ENCODE data around the gene NAALADL2.

NAALADL2 gene

DNA sequence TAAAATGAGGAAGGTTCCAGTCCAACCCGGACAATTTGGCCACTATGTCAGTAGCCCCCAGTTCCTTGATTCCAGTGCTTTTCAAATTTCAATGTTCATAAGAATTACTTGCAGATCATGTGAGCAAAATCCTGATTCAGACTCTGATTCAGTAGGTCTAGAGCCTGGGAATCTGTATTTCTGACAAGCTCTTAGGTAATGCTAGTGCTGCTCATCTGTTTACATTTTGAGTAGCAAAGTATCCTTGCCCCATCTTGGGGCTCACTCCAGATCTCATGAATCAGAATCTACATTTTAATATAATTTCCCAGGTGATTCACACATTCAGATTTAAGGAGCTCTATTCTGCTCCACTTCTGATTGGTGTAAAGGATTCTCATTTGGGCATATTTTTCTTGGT is 142.0 kb downstream of the NAALADL2 start:
- DNase-seq, result no peak

DNA sequence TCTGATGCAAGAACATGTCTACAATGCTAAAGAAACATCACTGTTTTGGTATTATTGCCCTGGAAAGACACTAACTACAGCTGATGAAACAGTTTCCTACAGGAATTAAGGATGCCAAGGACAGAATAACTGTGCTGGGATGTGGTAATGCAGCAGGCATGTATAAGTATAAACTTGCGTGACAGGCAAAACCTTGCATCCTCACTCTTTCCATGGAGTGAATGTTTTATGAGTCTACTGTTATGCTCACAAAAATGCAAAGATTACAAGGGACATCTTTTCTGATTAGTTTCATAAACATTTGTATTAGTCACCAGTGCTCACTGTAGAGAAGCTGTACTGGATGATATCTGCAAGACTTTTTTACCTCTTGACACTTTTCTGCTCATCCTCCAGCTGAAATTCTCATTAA is 143.6 kb downstream of the NAALADL2 start:
- DNase-seq, result no peak

DNA sequence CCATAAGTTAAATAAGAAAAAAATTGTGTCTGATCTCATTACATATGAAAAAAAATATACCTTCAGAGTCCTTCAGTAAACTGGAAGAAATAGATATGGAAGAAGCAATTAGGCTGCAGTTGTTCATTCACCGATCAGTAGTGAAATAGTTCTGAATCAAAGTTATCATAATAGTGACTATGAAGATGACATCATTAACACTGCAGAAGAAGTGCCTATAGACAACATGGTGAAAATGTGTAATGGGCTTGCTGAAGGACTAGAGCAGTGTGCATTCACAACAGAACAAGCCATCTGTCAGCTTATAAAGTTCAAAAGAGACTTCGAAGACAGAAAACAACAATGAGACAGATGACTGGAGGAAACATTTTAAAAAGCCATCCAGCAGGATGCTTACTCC is 144.5 kb downstream of the NAALADL2 start:
- DNase-seq, result no peak

DNA sequence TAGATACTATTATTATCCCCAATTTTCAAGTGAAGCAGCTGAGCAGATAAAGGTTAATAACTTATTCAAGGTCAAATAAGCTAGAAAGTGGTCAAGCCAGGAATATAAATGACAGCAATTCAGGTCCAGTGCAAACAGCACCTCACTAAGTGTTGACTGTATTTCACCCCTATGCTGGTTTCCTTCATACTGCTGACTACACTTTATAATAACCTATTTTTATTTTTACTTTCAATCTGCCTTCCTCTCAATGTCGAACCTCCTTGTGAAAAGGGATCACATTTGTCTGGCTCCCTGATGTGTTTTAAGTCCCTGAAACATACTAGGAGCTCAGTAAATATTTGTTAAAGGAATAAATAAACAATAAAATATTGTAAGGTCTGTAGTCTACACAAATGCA is 146.1 kb downstream of the NAALADL2 start:
- DNase-seq, result no peak

DNA sequence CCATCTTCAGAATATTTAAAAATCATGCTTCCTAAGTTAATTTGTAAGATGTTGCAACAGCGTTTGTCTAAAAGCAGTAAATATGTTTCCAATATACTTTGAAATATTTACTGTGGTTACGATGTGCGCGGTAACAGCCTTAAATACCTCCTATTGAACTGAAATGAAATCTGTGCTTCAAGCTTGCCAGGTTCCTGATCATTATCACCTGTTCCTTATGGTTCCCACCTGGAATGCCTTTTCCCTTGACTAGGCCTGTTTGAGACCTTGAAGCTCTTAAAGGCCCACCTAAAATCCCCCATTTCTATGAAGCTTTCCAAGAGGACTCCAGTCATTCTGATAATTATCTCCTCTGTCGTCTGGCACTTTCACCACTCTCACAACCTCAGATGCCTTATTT is 146.7 kb downstream of the NAALADL2 start:
- DNase-seq, result no peak

DNA sequence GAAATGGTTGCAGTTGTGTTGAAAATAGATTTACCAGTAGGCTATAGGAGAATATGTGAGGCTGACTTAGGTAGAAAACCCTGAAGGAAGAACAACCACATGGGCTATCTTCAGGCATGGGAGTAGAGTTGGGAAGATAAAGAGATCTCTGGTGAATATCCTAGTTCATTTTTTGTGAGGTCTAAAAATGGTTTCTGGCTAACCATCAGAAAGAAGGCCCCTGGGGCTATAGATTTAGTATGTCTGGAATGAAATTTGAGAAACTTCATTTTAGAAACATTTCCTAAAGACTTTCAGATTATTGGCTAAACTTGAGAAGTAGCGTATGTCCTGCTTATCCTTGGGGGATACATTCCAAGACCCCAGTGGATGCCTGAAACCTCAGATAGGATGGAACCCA is 148.2 kb downstream of the NAALADL2 start:
- DNase-seq, result no peak

DNA sequence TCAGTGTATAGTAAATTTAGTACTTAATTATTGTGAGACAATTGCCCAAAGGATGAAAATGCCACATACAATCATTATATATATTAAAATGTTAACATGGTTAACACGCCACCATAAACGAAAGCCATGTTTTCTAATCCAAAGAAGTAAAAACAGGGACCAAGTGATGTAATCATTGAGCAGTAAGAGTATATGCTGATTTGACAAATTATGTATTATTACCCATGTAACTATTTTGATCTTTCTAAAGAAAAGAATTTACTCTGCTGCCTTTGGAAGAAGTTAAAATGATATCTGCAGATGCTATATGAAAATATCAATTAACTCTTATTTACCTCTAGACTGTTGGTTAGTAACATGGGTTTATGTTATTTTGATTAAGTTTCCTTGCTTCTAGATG is 150.2 kb downstream of the NAALADL2 start:
- no peak for DNase-seq

DNA sequence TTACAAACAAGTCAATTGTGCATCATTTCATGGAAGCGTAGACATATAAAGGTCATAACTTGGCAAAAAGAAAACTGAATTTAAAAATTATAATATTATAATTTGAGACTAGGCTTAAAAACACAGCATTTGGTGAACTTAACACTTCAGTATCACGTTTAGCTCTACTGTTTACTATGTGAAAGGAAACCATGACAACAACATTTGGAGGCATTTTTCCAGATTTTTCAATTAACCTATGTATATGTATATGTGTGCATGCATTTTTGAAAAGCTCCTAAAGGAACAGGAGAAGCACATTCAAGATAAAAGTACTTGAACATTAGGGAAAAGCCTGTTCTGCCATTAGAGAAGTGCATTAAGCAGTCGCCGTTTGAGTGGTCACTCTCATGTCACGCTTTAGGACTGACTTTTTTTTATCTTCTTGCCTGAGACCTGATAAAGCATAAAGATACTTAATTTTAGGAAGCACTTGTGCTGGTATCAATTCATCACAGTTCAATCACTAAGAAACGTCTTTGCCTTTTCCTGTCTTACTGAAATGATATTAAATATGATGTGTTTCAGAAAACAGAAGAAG is 156.0 kb downstream of the NAALADL2 start:
- no peak for DNase-seq

DNA sequence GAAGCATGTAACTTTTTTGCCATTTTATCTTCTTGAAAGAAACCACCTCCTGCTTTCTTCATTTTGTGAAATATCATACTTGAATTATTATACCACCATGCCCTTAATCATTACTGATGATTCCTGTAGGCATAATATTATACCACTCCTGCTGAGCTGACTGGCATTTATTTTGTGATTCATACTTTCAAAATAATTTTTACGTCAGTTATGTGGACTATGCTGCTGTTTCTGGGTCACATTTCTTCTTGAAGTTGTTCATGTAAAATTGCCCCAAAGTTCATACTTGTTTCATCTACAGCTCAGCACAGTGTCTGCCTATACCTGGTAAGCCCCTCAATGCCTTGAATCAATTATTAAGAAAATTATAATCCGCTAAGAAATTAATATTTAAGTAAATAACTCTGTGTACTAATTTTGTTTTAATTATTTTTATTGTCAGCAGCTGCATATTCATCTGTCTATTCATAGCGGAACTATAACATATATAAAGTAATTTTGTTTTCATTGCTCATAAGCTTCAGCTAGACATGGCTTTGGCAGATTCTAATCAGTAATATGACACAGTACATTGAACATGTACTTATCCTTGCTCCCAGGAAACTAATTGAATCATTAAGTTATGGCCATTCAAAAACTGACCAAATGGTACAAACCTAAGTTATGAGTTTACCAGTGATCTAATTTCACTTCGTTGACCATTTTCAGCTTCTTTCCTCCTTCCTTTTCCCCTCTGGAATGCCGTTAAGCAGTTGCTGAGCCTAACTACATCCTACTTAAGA is 160.0 kb downstream of the NAALADL2 start:
- no peak for DNase-seq

DNA sequence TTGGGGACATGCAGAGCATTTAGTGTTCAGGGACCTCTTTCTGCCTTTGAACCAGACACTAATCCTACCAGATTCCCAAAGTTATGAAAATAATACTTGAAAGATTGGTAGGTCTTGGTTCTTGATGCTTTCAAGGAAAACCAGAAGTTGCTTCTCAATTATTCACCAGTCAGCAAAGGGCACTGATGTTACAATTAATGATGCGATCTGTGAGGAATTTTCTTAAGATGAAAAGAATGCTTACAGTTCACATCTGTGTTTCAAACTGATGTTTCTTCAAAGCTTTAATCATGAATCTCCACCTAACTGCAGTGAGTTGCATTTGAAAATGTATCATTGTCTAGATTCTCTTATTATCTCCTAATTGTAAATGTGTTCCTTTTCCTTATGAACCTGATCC is 161.0 kb downstream of the NAALADL2 start:
- DNase-seq, result no peak

DNA sequence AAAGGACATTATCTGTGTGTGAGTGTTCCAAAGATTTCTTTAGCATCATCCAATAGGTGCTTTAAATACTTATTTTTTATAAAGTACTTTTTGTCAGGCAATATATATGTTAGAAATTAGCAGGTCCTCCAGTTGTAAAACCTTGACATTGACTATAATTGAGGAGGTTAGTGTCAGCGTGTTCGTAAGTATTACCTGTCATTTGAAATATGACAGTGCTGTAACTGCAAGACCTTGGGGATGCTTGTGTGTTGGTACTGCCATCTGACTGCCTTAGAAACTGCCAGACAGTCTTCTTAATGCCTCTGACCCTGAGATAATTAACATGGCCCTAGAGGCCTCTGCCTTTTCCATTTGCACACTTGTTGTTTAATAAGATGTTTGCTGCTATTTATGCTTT is 170.7 kb downstream of the NAALADL2 start:
- no peak for DNase-seq

DNA sequence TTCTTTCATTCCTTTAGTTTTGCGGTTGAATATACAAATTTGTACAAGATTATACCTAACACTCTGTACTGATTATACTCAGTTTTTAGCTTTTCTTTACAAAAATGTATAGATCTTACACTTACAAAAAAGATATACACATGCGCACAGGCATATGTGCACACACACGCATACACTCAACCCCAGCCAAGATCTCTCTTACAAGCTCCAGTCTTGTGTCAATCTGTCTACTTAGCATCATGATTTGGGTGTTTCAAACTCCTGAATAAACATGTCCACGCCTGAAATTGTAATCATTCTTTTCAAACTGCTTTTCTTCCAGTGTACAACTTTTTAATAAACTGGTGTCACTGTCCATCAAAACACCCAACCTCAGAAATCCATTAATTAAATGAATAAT is 180.7 kb downstream of the NAALADL2 start:
- no peak for DNase-seq

DNA sequence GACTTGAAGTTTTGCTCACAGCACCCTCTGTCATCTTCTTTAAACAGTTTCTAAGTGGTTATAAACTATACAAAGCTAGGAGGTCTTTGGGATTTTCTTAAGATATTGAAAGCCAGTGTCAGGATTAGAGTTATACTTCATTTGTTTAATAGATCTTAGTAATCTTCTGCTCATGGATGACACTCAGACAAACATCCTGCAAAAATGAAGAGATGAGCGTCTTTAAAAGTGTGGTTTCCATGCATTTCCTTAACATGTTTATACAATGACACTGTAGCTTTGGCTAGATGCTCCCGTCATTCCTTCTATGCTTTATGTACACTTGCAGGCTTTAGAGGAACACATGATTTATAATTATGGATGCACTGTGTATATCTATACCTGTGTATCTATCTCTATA is 182.2 kb downstream of the NAALADL2 start:
- no peak for DNase-seq

DNA sequence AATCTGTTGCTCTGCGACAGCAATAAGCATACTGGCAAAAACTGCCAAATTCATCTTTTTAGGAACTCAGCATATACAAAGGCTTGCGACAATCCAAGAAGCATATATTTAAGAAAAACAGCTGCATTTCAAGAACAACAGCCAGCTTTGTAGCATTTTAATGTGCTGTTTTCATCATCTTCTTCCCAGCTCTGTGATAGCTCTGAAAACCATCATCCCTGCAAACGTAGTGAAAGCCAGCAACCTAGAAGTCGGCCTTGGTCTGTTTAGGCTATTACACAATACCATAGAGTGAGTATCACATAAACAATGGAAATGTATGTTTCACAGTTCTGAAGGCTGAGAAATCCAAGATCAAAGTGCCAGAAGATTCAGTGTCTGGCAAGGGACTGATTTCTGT is 187.5 kb downstream of the NAALADL2 start:
- DNase-seq, result no peak

DNA sequence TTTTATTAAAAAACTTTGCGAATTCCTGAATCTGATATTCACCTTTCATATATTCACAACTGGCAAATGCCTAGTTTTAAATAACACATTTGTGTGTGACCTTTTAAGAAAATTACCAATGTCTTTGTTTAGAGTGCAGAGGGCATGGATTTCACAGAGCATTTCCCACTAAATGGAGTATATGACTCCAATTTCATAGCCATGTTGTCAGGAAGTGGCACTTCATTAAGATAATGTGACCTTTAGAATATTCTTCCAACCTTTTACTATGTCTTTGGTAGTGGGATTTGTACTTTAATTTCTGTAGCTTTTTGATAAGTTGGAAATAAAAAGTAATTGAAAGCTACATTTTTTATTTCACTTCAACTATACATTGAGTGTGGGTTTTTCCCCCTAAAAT is 188.7 kb downstream of the NAALADL2 start:
- DNase-seq, result no peak

DNA sequence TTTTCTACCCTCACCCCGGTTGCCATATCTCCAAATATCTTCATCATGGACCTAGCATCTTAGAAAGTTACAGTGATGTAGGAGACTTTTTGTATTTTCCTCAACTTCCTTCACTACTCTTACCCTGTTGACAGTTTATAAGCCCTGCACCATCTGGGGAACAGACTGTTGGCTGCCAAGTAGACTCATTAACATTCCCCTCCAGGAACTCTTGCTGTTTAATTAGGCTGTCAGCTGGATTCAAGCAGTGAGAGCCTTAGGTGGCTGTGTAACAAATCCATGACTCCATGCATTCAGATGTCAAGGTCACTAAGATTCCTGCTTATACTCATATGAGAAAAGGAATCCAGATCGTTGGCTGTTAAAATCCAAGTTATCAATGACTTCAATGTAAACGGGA is 198.3 kb downstream of the NAALADL2 start:
- no peak for DNase-seq

DNA sequence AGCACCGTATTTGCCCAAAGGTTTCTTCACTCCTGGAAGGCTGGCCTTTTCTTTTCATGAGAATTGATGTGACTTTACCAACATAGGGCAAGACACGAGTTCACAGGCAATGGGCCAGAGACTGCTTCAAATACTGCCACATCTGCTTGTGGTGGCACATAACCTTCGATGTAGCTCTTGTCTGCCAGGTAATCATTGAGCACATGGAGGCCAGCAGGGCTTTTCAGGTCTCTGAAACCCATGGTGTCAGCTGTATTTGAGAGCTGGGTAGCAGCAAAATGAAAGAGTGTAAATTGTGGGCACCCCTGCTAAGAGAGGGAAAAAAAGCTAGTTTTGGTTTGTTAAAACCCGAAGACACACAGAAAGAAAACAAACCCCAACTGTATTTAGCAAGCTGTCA is 200.7 kb downstream of the NAALADL2 start:
- no peak for DNase-seq

DNA sequence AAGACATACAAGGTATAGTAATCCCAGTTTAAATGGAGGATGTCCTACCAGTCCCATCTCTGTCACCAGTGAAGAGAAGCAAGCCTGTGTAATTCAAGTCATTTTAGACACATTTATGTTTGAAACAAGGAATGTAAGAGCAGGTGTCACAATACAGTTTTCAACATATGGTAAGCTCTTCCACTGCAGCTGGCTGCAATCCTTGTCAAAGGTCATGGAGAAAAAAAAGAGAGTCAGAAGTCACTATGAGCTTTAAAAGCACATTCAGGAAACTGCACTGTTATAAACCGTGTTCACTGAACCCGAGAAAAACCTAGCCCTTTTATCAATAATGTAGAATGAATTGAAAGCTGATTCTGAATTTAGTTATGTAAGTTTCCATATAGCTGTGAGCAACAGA is 206.4 kb downstream of the NAALADL2 start:
- DNase-seq, result no peak

DNA sequence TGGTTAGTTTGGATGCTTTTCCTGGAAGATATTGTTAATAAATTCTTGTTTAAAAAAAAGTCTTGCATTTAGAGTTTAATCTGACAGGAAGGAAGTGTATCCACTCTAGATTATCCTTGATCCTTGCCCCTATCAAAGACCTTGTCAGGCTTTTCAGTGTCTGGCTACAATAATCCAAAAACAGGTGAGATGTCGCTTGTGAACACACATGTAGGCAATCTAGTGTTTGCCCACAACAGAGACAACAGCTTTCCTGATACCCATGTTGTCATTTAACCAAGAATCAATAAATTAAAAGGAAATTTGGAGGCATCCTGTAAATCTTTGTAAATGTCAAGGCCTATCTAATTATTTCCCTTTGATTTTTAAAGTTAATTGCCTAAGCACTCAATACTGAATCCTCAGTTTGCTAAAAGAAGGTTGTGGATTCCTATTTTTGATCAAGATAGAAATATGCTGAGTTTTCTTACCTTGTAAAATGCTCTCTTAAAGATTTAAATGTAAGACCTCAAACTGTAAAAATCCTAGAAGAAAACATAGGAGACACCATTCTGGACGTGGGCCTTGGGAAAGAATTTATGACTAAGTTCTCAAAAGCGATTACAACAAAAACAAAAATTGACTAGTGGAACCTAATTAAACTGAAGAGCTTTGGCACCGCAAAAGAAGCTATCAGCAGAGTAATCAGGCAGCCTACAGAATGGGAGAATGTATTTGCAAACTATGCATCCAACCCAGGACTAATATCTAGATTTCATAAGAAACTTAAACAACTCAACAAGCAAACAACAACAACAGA is 207.7 kb downstream of the NAALADL2 start:
- no peak for DNase-seq

DNA sequence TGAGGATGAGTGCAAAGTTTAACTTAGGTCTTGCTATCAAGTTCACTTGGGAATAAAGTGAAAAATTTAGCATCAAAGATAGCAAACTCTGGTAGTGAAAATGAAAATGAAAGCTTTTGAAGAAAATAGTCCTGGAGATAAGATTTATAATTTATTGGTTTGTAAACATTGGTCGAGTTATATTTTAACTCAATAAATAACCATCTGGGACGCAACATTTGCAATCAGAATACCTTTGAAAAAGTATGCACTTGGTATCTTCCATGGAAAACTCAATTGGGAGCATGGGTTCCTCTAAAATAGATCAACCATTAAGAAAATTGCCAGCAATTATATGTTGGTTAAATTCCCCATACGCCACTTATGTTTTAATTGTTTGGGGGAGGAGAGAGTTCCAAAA is 209.5 kb downstream of the NAALADL2 start:
- DNase-seq, result no peak

DNA sequence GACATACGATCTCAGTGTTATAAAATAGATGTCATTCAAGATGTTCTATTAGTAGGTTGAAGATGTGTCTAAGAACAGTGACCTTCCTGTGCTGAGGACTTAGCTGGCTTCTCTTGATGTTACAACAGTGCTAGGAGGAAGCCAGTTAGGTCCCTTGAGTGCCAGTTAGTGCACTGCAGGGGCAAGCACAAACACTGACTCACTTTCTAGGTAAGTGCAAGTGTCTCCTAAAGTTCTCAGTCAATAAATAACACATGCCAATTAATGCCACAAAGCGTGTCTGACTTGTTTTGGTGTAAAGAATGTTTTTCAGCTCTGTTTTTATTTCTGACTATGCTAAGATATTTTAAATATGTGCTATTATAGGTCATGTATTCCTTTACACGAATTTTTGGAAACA is 211.8 kb downstream of the NAALADL2 start:
- DNase-seq, result no peak

DNA sequence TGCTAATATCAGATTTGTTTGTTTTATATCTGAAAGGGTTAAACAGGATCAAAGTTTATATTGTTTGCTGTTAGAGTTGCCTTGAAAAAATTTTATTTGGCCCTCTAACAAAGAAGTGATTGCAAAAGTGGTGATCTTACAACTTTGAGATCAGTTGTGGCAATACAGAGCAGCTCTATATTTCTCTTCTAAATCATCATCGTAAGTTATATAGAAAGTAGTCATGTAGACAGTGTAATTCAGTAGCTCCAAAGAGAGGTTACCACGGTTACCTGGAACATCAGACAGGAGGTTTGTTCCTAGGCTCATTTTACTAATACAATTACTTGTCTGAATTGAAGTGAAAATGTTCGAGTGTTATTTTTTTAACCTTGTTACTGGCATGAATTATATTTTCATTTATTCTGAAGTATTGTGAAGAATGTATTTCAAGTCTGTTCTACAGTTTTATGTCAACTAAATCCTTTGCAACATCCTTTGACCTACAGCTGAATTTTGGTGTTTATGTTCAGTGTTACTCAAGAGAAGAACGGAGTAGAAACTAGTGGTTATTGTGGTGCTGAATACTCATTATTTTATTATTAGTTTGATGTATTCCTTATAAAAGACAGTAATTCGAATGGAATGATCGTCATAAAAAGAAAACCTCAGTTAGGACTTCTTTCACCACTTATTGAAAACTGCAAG is 214.2 kb downstream of the NAALADL2 start:
- DNase-seq, result no peak

DNA sequence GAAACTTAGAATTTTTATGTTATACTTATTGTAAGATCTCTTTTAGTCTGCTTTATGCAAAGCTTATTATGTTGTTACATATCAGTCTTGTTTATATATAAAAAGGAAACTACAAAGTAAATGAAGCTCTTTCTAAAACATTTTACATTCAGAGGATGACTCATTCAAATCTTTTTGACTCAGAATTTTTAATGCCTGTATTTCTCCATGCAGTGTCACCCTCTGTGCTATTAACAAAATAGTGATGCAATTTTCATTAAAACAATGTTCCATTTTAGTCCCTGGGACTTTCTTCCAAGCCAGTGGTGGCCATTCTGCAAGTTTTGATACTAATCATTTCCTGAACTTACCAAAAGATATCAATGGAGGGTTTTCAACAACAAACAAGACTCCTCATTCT is 216.1 kb downstream of the NAALADL2 start:
- no peak for DNase-seq

DNA sequence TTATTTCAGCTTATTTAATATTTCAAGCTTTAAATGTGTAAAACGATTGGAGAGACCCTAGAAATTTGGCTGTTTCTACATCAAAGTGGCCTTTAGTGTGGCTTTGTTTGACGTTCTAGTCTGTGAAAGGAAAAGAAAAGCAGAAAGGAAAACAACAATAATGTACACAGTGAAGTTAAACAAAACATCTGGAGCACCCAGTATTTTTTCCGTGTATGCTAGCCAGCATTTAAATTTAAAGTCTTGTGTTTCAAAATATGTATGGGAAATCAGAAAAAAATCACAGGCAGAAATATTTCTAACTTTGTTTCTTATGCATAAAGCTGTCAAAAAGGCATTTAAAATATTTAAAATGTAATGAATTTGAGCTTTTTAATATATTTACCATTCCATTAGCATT is 218.1 kb downstream of the NAALADL2 start:
- DNase-seq, result no peak

Measured in NCI-H187 (cell line).